Measurements from ENCODE around the gene FOXRED1. TPM values are rescaled to one million over a fixed set of nuclear protein-coding genes. Genes with fewer than 3 reads are reported as not detected.
A peak's percentile ranks its signal among the peaks of the same experiment; 100 is the strongest.

Gene FOXRED1
- total and polyA plus RNA-seq, 10 of the 15 experiments (the other 5 are each of a cell fraction or from before 2014, with no cell fraction given) = 9.9 to 67.7 (median 38.0) TPM

DNA sequence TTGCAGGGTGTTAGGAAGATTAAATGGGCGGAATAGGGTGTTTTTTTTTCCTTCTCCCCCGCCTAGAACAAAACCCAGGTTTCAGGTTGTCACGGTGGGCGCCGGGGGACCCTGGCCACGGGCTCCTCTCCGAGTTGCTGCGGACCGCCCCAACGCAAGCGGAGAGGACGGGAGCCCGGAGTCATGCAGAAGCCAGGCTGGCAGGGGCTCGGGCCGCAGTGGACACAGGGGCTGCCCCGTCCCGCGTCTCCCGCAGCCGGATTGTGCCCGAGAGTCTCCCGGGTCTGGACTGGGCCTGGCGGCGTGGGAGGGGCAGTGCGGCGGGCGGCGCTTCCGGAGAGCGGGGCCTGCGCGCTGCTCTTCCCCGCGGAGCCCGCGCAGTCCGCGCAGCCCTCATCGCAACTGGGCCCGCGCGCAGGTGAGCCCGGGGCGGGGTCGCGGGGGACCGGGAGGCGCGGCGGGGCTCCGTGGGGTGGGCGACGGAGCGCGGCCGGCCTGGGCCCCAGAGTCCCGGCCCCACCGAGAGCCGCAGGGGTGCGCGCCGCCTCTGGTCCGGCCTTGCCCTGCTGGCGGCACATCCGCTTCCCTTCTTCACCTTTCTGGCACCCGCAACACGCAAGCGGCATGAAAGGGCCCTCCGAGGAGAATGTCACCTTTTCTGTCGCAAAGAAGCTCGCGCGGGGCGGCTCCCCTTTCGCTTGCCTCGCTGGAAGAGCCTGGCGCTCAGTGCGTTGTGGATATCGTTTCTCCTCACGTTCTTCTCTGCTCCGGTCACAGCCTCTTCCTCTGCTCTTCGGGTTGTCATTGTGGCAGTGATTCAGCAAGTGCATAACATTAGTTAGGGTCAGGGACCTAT lies 14.0 kb downstream of the FOXRED1 start, which contains the start of gene TIRAP (continued):
- TF ChIP-seq, protein P1, sequence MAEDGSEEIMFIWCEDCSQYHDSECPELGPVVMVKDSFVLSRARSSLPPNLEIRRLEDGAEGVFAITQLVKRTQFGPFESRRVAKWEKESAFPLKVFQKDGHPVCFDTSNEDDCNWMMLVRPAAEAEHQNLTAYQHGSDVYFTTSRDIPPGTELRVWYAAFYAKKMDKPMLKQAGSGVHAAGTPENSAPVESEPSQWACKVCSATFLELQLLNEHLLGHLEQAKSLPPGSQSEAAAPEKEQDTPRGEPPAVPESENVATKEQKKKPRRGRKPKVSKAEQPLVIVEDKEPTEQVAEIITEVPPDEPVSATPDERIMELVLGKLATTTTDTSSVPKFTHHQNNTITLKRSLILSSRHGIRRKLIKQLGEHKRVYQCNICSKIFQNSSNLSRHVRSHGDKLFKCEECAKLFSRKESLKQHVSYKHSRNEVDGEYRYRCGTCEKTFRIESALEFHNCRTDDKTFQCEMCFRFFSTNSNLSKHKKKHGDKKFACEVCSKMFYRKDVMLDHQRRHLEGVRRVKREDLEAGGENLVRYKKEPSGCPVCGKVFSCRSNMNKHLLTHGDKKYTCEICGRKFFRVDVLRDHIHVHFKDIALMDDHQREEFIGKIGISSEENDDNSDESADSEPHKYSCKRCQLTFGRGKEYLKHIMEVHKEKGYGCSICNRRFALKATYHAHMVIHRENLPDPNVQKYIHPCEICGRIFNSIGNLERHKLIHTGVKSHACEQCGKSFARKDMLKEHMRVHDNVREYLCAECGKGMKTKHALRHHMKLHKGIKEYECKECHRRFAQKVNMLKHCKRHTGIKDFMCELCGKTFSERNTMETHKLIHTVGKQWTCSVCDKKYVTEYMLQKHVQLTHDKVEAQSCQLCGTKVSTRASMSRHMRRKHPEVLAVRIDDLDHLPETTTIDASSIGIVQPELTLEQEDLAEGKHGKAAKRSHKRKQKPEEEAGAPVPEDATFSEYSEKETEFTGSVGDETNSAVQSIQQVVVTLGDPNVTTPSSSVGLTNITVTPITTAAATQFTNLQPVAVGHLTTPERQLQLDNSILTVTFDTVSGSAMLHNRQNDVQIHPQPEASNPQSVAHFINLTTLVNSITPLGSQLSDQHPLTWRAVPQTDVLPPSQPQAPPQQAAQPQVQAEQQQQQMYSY (CRISPR knock-in tag; IDR thresholded peaks at IDR 0.05) = no peak
- TF ChIP-seq, protein P2, sequence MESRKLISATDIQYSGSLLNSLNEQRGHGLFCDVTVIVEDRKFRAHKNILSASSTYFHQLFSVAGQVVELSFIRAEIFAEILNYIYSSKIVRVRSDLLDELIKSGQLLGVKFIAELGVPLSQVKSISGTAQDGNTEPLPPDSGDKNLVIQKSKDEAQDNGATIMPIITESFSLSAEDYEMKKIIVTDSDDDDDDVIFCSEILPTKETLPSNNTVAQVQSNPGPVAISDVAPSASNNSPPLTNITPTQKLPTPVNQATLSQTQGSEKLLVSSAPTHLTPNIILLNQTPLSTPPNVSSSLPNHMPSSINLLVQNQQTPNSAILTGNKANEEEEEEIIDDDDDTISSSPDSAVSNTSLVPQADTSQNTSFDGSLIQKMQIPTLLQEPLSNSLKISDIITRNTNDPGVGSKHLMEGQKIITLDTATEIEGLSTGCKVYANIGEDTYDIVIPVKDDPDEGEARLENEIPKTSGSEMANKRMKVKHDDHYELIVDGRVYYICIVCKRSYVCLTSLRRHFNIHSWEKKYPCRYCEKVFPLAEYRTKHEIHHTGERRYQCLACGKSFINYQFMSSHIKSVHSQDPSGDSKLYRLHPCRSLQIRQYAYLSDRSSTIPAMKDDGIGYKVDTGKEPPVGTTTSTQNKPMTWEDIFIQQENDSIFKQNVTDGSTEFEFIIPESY (IDR thresholded peaks at IDR 0.05) = no peak
- TF ChIP-seq NFXL1 (IDR thresholded peaks at IDR 0.05; ENCODE audit: borderline replicate concordance) (no peak), CBX5 (IDR thresholded peaks at IDR 0.05; ENCODE audit: low read depth) (no peak), DPF2 (IDR thresholded peaks at IDR 0.05) (peak; percentile 80), SMAD1 (IDR thresholded peaks at IDR 0.05; ENCODE audit: low read depth, partially characterized antibody) (no peak), POLR2A (IDR thresholded peaks at IDR 0.05; ENCODE audit: low read depth, low read length) (peak; percentile 81), ZNF24 (IDR thresholded peaks at IDR 0.05) (0 out of 2 replicates have a peak, but pooled peaks have one; percentile 61), RELA (IDR thresholded peaks at IDR 0.05; ENCODE audit: borderline replicate concordance, partially characterized antibody) (no peak), POU2F2 (IDR thresholded peaks at IDR 0.05; ENCODE audit: borderline replicate concordance, low read depth, low read length) (no peak), POLR2AphosphoS5 (IDR thresholded peaks at IDR 0.05; ENCODE audit: low read length) (peak; percentile 21; the same call in 1 of the 2 replicates), SPI1 (IDR thresholded peaks at IDR 0.05; ENCODE audit: borderline replicate concordance, insufficient read depth, low read depth, low read length) (0 out of 2 replicates have a peak, but pooled peaks have one; percentile 1), MYB (IDR thresholded peaks at IDR 0.05; ENCODE audit: borderline replicate concordance, low read depth, low read length) (no peak), TCF7 (IDR thresholded peaks at IDR 0.05; ENCODE audit: borderline replicate concordance) (no peak), RB1 (IDR thresholded peaks at IDR 0.05; ENCODE audit: borderline replicate concordance) (peak; percentile 88; the same call in 1 of the 2 replicates)
- TF ChIP-seq, protein P3, sequence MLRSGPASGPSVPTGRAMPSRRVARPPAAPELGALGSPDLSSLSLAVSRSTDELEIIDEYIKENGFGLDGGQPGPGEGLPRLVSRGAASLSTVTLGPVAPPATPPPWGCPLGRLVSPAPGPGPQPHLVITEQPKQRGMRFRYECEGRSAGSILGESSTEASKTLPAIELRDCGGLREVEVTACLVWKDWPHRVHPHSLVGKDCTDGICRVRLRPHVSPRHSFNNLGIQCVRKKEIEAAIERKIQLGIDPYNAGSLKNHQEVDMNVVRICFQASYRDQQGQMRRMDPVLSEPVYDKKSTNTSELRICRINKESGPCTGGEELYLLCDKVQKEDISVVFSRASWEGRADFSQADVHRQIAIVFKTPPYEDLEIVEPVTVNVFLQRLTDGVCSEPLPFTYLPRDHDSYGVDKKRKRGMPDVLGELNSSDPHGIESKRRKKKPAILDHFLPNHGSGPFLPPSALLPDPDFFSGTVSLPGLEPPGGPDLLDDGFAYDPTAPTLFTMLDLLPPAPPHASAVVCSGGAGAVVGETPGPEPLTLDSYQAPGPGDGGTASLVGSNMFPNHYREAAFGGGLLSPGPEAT (IDR thresholded peaks at IDR 0.05; ENCODE audit: low read depth) = no peak
- TF ChIP-seq, protein P4, sequence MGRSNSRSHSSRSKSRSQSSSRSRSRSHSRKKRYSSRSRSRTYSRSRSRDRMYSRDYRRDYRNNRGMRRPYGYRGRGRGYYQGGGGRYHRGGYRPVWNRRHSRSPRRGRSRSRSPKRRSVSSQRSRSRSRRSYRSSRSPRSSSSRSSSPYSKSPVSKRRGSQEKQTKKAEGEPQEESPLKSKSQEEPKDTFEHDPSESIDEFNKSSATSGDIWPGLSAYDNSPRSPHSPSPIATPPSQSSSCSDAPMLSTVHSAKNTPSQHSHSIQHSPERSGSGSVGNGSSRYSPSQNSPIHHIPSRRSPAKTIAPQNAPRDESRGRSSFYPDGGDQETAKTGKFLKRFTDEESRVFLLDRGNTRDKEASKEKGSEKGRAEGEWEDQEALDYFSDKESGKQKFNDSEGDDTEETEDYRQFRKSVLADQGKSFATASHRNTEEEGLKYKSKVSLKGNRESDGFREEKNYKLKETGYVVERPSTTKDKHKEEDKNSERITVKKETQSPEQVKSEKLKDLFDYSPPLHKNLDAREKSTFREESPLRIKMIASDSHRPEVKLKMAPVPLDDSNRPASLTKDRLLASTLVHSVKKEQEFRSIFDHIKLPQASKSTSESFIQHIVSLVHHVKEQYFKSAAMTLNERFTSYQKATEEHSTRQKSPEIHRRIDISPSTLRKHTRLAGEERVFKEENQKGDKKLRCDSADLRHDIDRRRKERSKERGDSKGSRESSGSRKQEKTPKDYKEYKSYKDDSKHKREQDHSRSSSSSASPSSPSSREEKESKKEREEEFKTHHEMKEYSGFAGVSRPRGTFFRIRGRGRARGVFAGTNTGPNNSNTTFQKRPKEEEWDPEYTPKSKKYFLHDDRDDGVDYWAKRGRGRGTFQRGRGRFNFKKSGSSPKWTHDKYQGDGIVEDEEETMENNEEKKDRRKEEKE (IDR thresholded peaks at IDR 0.05) = 0 out of 2 replicates have a peak, but pooled peaks have one; percentile 23

Data from GM12878 (cell line).